Uterus (tissue), 4 donors: ENCODE data around the gene TREM1. TPM values are rescaled to one million over a fixed set of nuclear protein-coding genes. Genes with fewer than 3 reads are reported as not detected.

Experiments used
- DNase-seq, 2 donors: peaks; one replicate each; pipeline ENCODE4 v3.0.0-alpha.2; 2019 to 2020
- H3K27ac ChIP-seq, 2 donors: fragments of 200-600 bp; sonication (generic); 1 replicate in 1 of 2; 2 replicates in 1 of 2; pipeline ENCODE4 v1.5.1; 2016 to 2018
- H3K27me3 ChIP-seq, 2 donors: fragments of 200-600 bp; sonication (generic); one replicate each; pipeline ENCODE4 v1.5.1; 2018 to 2019; ENCODE audit warnings: control low read depth in 1 of 2
- H3K36me3 ChIP-seq, 2 donors: fragments of 200-600 bp; sonication (generic); one replicate each; pipeline ENCODE4 v1.5.1; 2019; ENCODE audit warnings: control low read depth in 1 of 2
- H3K4me1 ChIP-seq, 2 donors: fragments of 200-600 bp; sonication (generic); one replicate each; pipeline ENCODE4 v1.5.1; 2018 to 2019; ENCODE audit warnings: control low read depth in 1 of 2
- H3K4me3 ChIP-seq, 2 donors: fragments of 200-600 bp; sonication (generic); 1 replicate in 1 of 2; 2 replicates in 1 of 2; pipeline ENCODE4 v1.5.1; 2018 to 2019; ENCODE audit warnings: mild to moderate bottlenecking in 1 of 2
- H3K9me3 ChIP-seq, 2 donors: fragments of 200-600 bp; sonication (generic); one replicate each; pipeline ENCODE4 v1.5.1; 2019; ENCODE audit warnings: control low read depth in 1 of 2
- POLR2A ChIP-seq, 2 donors: fragments of 450-650 bp; IDR thresholded peaks; one replicate each; pipeline ENCODE4 v1.6.1; 2016; ENCODE audit warnings: antibody characterized with exemption in 2 of 2, mild to moderate bottlenecking in 1 of 2, moderate library complexity in 1 of 2
- intact Hi-C: fragments of 100-400 bp; cut with DNase I; formaldehyde crosslinking; loops from one replicate; pipeline ENCODE4 v1.15.1; 2023; ENCODE audit warnings: low total_unique reads
- total RNA-seq, 4 donors: library from RNA; depleted of rRNA in 3 of 4; stranded (reverse); fragments of >200 nt in 3 of 4; gene quantifications; one replicate each; pipeline versions ENCODE4 v1.1.0 to v1.2.4, GENCODE V29; 2014 to 2023
- TF ChIP-seq, protein P1 (sequence below), 4 experiments: fragments of 200-600 bp in 2 of 4; fragments of 450-650 bp in 2 of 4; sonication (generic) in 2 of 4; IDR thresholded peaks; one replicate each; pipeline ENCODE4 v1.5.1; 2016 to 2019; ENCODE audit warnings: antibody characterized with exemption in 4 of 4, mild to moderate bottlenecking in 2 of 4, moderate library complexity in 1 of 4
- donor health status: DM: yes; HTN: yes; CAD: no.

The TREM1 gene
- total RNA-seq, 4 donors from 2014 or later = 0.26 to 30.6 (median 1.1) TPM

DNA sequence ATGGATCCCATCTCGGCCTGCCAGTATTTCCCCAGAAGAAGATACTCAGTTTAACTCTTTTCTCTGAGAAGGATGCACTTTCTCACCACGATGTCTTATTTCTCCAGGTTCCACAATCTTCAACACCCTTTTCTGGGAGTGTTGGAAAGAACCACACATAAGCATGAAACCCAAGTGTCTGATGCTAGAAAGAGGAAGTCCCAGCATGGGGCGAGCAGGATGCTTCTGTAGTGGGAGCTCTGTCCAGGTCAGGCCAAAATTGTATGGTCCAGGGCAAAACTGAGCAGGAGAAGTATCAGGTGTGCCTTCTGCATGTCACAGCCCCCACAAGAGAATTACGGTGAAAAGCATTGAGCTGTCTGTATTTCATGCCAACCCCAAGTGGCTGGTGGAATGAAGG, 11.0 kb downstream of the TREM1 start:
- Histone ChIP-seq H3K9me3 (no peaks in the 10 kb centered on the region), H3K4me3 (no peak overlapping the region), H3K4me1 (no peaks in the 10 kb centered on the region), H3K36me3 (no peaks in the 10 kb centered on the region), H3K27me3 (no peaks in the 10 kb centered on the region), H3K27ac (no peak overlapping the region)
- intact Hi-C loops = no loop called here
- no peak for DNase-seq
- TF ChIP-seq, protein P1, sequence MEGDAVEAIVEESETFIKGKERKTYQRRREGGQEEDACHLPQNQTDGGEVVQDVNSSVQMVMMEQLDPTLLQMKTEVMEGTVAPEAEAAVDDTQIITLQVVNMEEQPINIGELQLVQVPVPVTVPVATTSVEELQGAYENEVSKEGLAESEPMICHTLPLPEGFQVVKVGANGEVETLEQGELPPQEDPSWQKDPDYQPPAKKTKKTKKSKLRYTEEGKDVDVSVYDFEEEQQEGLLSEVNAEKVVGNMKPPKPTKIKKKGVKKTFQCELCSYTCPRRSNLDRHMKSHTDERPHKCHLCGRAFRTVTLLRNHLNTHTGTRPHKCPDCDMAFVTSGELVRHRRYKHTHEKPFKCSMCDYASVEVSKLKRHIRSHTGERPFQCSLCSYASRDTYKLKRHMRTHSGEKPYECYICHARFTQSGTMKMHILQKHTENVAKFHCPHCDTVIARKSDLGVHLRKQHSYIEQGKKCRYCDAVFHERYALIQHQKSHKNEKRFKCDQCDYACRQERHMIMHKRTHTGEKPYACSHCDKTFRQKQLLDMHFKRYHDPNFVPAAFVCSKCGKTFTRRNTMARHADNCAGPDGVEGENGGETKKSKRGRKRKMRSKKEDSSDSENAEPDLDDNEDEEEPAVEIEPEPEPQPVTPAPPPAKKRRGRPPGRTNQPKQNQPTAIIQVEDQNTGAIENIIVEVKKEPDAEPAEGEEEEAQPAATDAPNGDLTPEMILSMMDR (IDR thresholded peaks at IDR 0.05) = no peak
- no peak for TF ChIP-seq POLR2A (IDR thresholded peaks at IDR 0.05)

DNA sequence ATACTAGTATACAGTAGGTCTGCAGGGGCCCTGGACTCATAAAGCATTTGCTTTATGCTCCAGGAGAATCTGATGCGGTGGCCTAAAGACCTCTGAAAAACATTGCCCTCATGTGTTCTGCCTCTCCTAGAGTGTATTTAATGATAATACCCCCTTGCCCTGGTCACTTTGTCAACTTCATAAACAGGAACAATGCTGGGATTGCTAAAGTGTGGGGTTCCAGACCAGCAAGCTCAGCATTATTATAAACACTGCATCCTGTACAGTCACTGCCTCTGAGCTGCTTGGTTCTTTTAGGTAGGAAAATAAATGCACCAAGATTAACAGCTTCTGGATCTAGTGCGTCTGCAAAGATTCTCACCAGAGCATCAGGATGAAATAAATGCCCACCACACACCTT, 12.2 kb downstream of the TREM1 start:
- TF ChIP-seq POLR2A (IDR thresholded peaks at IDR 0.05) = no peak
- TF ChIP-seq, protein P1 (IDR thresholded peaks at IDR 0.05) = no peak
- H3K27ac ChIP-seq = no peak overlapping the region
- intact Hi-C loops = no loop called here
- no peaks in the 10 kb centered on the region for H3K9me3 ChIP-seq
- no peaks in the 10 kb centered on the region for H3K27me3 ChIP-seq
- DNase-seq = no peak
- H3K4me3 ChIP-seq = no peak overlapping the region
- H3K4me1 ChIP-seq = no peaks in the 10 kb centered on the region
- no peaks in the 10 kb centered on the region for H3K36me3 ChIP-seq

DNA sequence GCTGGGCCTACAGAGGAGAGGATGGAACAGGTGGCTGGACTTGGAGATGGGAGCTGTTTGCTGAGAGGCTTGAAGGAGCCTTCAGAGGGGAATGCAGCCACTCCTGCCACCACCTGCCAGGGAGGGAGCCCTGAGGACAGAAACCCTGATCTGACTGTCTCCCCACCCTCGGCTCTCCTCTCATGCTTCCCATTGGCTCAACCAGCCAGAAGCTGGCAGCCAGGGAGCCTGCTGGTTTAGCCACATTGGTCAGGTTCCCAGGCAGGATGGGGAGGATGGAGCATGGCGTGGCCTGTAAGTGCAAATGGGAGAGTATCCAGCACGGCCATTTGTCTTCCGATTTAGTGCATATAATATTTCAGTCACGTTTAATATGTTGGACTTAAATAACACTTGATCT, 12.8 kb downstream of the TREM1 start:
- Histone ChIP-seq H3K4me1 (no peaks in the 10 kb centered on the region), H3K4me3 (no peak overlapping the region), H3K9me3 (no peaks in the 10 kb centered on the region), H3K27ac (no peak overlapping the region), H3K27me3 (no peaks in the 10 kb centered on the region), H3K36me3 (no peaks in the 10 kb centered on the region)
- intact Hi-C loops = no loop called here
- TF ChIP-seq, protein P1 (IDR thresholded peaks at IDR 0.05) = no peak
- no peak for TF ChIP-seq POLR2A (IDR thresholded peaks at IDR 0.05)
- DNase-seq = no peak

DNA sequence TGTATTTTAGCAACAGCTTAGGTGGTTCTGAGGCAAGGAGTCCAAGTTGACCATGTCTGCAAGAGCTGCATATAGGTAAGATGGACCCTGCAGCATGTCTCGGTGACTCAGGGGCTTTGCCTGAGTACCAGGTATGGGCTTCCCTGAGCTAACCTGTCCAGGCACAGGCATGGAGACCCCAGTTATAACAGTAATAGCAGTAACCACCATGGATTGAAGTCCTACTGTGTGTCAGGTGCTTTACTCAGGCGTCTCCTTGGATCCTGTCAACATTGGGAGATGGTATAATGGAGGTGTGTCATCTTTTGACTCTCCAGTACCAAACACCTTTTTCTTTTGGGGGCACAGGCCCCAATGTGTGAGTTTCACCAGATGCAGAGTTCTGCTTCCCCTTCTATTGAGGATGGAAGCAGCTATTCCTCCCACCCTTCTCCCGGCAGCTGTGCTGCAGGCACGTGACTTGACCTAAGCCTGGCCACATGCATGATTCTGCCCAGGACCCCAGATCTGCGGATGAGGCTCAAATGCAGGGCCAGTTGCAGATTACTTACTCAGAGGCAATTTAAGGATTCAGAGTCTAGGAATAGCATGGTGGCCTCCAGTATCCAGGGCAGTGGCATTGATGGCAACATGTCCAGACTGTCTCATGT, 13.8 kb downstream of the TREM1 start:
- H3K36me3 ChIP-seq = no peaks in the 10 kb centered on the region
- DNase-seq = no peak

DNA sequence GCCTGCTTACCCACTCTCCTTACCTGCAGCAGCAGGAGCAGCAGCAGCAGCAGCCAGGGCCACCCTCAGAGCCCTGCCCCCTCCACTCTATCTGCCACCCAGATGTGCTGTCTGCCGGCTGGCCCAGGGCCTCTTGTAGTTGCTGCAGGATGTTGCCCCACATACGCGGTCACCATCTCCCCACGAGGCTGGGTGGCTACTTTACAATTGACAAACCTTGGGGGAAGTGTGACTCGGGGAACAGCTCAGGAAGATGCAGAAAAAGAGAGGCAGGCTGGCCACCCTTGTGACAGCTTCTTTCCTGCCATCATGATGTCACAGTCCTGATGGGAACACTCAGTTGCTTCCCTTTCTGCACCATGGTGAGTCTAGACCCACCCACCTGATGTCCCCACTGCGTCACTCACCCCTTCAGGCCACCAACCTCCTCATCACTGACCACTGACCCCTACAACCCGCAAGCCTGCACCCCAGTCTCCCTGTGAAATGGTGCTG, 14.5 kb downstream of the TREM1 start:
- Histone ChIP-seq H3K9me3 (no peaks in the 10 kb centered on the region), H3K4me3 (no peak overlapping the region), H3K27me3 (no peaks in the 10 kb centered on the region), H3K27ac (no peak overlapping the region), H3K4me1 (no peaks in the 10 kb centered on the region), H3K36me3 (no peaks in the 10 kb centered on the region)
- intact Hi-C loops = no loop called here
- no peak for DNase-seq
- TF ChIP-seq POLR2A (IDR thresholded peaks at IDR 0.05) = no peak
- TF ChIP-seq, protein P1 (IDR thresholded peaks at IDR 0.05) = no peak

More for the DNA sequence above, 13.8 kb downstream of the TREM1 start:
- no peaks in the 10 kb centered on the region for H3K9me3 ChIP-seq
- TF ChIP-seq POLR2A (IDR thresholded peaks at IDR 0.05) = no peak
- TF ChIP-seq, protein P1 (IDR thresholded peaks at IDR 0.05) = no peak
- H3K27me3 ChIP-seq = no peaks in the 10 kb centered on the region
- no peaks in the 10 kb centered on the region for H3K4me1 ChIP-seq
- intact Hi-C loops = no loop called here
- H3K27ac ChIP-seq = no peak overlapping the region
- H3K4me3 ChIP-seq = no peak overlapping the region
